SK-N-SH (cell line): ENCODE measurements around the gene CTBS.

Experiments used
- CHD2 ChIP-seq: fragments of 150-350 bp; IDR thresholded peaks from 2 replicates; pipeline ENCODE4 v1.6.1; 2018; ENCODE audit warnings: low read length; ENCODE audit not compliant: partially characterized antibody
- CTCF ChIP-seq: fragments of 200-600 bp; sonication (generic); IDR thresholded peaks from 2 replicates; pipeline ENCODE4 v1.6.1; 2017; ENCODE audit warnings: antibody characterized with exemption, mild to moderate bottlenecking, moderate library complexity
- ELF1 ChIP-seq: IDR thresholded peaks from 2 replicates; pipeline ENCODE4 v1.4.0; 2012
- EZH2phosphoT487 ChIP-seq: fragments of 200-600 bp; sonication (generic); IDR thresholded peaks from 2 replicates; pipeline ENCODE4 v1.6.1; 2017; ENCODE audit warnings: low read depth, mixed run types, mild to moderate bottlenecking, antibody characterized with exemption, moderate library complexity, borderline replicate concordance
- FOXM1 ChIP-seq: IDR thresholded peaks from 2 replicates; pipeline ENCODE4 v1.4.0; 2012; ENCODE audit warnings: low read depth, mild to moderate bottlenecking
- GATA2 ChIP-seq: sonication (generic); formaldehyde crosslinking; IDR thresholded peaks from 2 replicates; pipeline ENCODE4 v1.5.0; 2020; ENCODE audit warnings: mild to moderate bottlenecking, missing genetic modification reagents
- JUND ChIP-seq: IDR thresholded peaks from 2 replicates; pipeline ENCODE4 v1.4.0; 2012
- MAX ChIP-seq: IDR thresholded peaks from 2 replicates; pipeline ENCODE4 v1.4.0; 2012; ENCODE audit warnings: low read depth
- NRF1 ChIP-seq: IDR thresholded peaks from 2 replicates; pipeline ENCODE4 v1.6.1; 2012; ENCODE audit warnings: low read depth, mild to moderate bottlenecking, low read length
- REST ChIP-seq: IDR thresholded peaks from 2 replicates; pipeline ENCODE4 v1.6.1; 2012; ENCODE audit warnings: mild to moderate bottlenecking, low read depth, low read length, moderate library complexity
- TAF1 ChIP-seq: IDR thresholded peaks from 2 replicates; pipeline ENCODE4 v1.6.1; 2012; ENCODE audit warnings: low read depth, mild to moderate bottlenecking, low read length, moderate library complexity, borderline replicate concordance
- USF1 ChIP-seq: IDR thresholded peaks from 2 replicates; pipeline ENCODE4 v1.4.0; 2012; ENCODE audit warnings: low read depth, borderline replicate concordance
- YY1 ChIP-seq: IDR thresholded peaks from 2 replicates; pipeline ENCODE4 v1.4.0; 2012; ENCODE audit warnings: low read depth, mild to moderate bottlenecking

GRCh38 chr1:84510165-84510564 lies 64.1 kb downstream of the CTBS start:
- TF ChIP-seq CTCF, result no peak
- no peak for TF ChIP-seq NRF1
- TF ChIP-seq YY1, result no peak
- no peak for TF ChIP-seq MAX
- no peak for TF ChIP-seq USF1
- no peak for TF ChIP-seq GATA2 (CRISPR knock-in tag)
- TF ChIP-seq EZH2phosphoT487, result no peak
- TF ChIP-seq CHD2, result no peak
- TF ChIP-seq FOXM1, result no peak
- TF ChIP-seq JUND, result no peak
- TF ChIP-seq REST, result no peak
- TF ChIP-seq TAF1, result no peak
- TF ChIP-seq ELF1, result no peak
